ENCODE results near the gene RNU5D-1.

The RNU5D-1 gene

DNA sequence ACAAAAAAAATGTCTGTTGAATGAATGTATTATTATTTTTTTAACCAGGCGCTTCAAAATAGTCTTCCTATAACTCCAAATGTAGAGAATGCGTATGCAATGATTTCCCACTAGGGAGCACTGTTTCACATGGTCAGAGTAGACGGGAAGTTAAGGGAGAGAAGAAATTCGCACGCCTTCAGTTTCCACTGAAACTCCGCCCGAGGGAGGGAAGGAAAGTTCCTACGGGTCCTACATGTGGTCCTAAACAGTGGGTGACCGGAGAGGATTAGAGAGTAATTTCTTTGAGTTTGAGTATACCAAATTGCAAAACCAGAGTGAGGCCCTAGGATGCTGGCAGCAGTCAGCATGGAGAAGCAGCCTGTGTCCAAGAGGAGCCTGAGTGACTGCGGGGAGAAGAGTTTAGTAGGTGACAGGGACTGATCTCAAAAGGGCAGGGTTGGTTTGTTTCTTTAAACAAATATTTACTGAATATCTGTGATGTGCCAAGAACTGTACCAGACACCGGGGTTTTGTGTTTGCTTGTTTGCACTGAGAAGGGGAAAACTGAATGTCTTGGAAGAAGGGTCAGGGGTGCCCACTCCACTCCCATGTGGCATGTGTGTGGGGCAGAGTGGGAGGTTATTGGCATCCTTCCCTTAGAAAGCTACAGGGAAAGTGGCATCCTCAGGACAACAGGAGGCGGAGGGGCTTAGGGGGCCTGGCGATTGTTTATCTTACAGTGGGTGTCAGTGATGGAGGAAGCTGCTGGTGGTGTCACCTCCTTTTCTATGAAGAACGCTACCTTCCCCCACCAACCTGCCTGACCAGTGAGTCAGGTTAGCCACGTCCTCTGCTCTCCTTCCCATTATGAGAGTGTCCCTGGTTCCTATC, 22.8 kb downstream of the RNU5D-1 start:
- TF ChIP-seq CTCF (IDR thresholded peaks at IDR 0.05; ENCODE audit: insufficient read depth, low read length, poor library complexity, severe bottlenecking) = peak; percentile 72
- no peaks in the 10 kb centered on the region for H3K27me3 ChIP-seq (replicated peaks; ENCODE audit: control insufficient read depth, insufficient read depth, low read length)
- no peaks in the 10 kb centered on the region for H3K36me3 ChIP-seq (ENCODE audit: control insufficient read depth, insufficient read depth, low read length)
- no peak overlapping the region for H3K4me3 ChIP-seq (replicated peaks; ENCODE audit: low read depth, low read length)
- no peak for DNase-seq (ENCODE audit: extremely low read depth, insufficient read length)

GRCh38 chr1:44707112-44707881, 23.7 kb downstream of the RNU5D-1 start:
- no peaks in the 10 kb centered on the region for H3K36me3 ChIP-seq (ENCODE audit: control insufficient read depth, insufficient read depth, low read length)
- no peak for DNase-seq (ENCODE audit: extremely low read depth, insufficient read length)
- TF ChIP-seq CTCF (IDR thresholded peaks at IDR 0.05; ENCODE audit: insufficient read depth, low read length, poor library complexity, severe bottlenecking) = no peak
- no peaks in the 10 kb centered on the region for H3K27me3 ChIP-seq (replicated peaks; ENCODE audit: control insufficient read depth, insufficient read depth, low read length)
- no peak overlapping the region for H3K4me3 ChIP-seq (replicated peaks; ENCODE audit: low read depth, low read length)

GRCh38 chr1:44705938-44706337, 25.0 kb downstream of the RNU5D-1 start:
- H3K4me3 ChIP-seq (replicated peaks; ENCODE audit: low read depth, low read length) = no peak overlapping the region
- DNase-seq (ENCODE audit: extremely low read depth, insufficient read length) = no peak
- H3K27me3 ChIP-seq (replicated peaks; ENCODE audit: control insufficient read depth, insufficient read depth, low read length) = no peaks in the 10 kb centered on the region
- TF ChIP-seq CTCF (IDR thresholded peaks at IDR 0.05; ENCODE audit: insufficient read depth, low read length, poor library complexity, severe bottlenecking) = no peak
- no peaks in the 10 kb centered on the region for H3K36me3 ChIP-seq (ENCODE audit: control insufficient read depth, insufficient read depth, low read length)

DNA sequence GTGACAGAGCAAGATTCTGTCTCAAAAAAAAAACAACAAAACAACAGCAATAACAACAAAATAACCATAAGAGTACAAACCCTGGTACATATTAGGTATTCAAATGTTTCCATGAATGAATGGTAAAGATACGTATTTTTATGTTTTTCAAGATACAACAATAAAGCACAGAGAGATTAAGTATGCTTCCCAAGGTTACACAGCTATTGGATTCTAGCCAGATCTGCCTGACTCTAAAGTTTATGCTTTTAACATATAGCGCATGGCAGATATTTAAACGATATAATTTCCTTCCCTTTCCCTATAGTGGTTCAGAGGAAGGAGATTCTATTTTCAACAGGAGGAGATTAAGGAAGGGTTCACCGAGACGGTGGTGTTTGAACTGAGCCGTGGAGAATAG, 25.5 kb downstream of the RNU5D-1 start:
- no peak for TF ChIP-seq CTCF (IDR thresholded peaks at IDR 0.05; ENCODE audit: insufficient read depth, low read length, poor library complexity, severe bottlenecking)
- DNase-seq (ENCODE audit: extremely low read depth, insufficient read length) = no peak
- no peak overlapping the region for H3K4me3 ChIP-seq (replicated peaks; ENCODE audit: low read depth, low read length)
- no peaks in the 10 kb centered on the region for H3K27me3 ChIP-seq (replicated peaks; ENCODE audit: control insufficient read depth, insufficient read depth, low read length)
- H3K36me3 ChIP-seq (ENCODE audit: control insufficient read depth, insufficient read depth, low read length) = no peaks in the 10 kb centered on the region

DNA sequence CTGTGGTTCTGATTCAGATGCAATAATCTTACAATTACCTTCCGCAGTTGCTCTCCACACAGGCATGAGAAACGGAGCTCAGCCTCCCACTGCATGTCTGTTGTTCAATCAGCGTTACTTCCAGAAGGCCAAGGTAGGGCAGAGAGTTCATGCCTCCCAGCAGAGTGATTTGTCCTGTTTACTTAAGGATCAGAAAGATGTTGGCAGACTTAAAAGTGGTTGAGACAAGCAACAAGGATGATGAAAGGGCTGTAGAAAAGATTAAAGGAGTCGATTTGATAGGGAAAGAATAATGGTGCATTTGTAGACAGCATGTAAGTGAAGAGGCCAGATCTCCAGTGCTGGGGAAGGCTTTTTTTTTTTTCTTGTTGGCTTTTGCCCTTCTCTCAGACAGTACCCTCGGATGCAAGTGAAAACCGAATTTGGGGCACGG, 29.8 kb downstream of the RNU5D-1 start:
- no peaks in the 10 kb centered on the region for H3K27me3 ChIP-seq (replicated peaks; ENCODE audit: control insufficient read depth, insufficient read depth, low read length)
- H3K4me3 ChIP-seq (replicated peaks; ENCODE audit: low read depth, low read length) = no peak overlapping the region
- DNase-seq (ENCODE audit: extremely low read depth, insufficient read length) = no peak
- H3K36me3 ChIP-seq (ENCODE audit: control insufficient read depth, insufficient read depth, low read length) = no peaks in the 10 kb centered on the region
- TF ChIP-seq CTCF (IDR thresholded peaks at IDR 0.05; ENCODE audit: insufficient read depth, low read length, poor library complexity, severe bottlenecking) = no peak
